Ascending aorta (tissue), 2 donors: ENCODE data around the gene OSBPL10. TPM values are rescaled to one million over a fixed set of nuclear protein-coding genes. Genes with fewer than 3 reads are reported as not detected.
"Not testable (repeated sequence)": the region's sequence is repeated elsewhere in the genome, so short reads cannot be mapped to it uniquely, and the experiment has no call there.

ENCODE experiments used
- DNase-seq, 2 donors: peaks; one replicate each; pipeline ENCODE4 v3.0.0-alpha.2; 2019; ENCODE audit warnings: low spot score in 2 of 2
- H3K27ac ChIP-seq, 2 donors: fragments of 200-600 bp; sonication (generic); one replicate each; pipeline ENCODE4 v1.5.1; 2016 to 2017; ENCODE audit warnings: mild to moderate bottlenecking in 1 of 2
- H3K27me3 ChIP-seq: fragments of 200-600 bp; sonication (generic); one replicate; pipeline ENCODE4 v1.5.1; 2017
- H3K36me3 ChIP-seq, 2 donors: fragments of 200-600 bp; sonication (generic); one replicate each; pipeline ENCODE4 v1.5.1; 2016
- H3K4me1 ChIP-seq, 2 donors: fragments of 200-600 bp; sonication (generic); one replicate each; pipeline ENCODE4 v1.5.1; 2016 to 2017; ENCODE audit warnings: mild to moderate bottlenecking in 1 of 2
- H3K4me3 ChIP-seq, 2 donors: fragments of 200-600 bp; sonication (generic); one replicate each; pipeline ENCODE4 v1.5.1; 2016 to 2017; ENCODE audit warnings: mild to moderate bottlenecking in 1 of 2
- H3K9me3 ChIP-seq, 2 donors: fragments of 200-600 bp; sonication (generic); one replicate each; pipeline ENCODE4 v1.5.1; 2016
- CTCF ChIP-seq, 3 experiments: fragments of 200-600 bp in 2 of 3; fragments of 450-650 bp in 1 of 3; sonication (generic) in 2 of 3; IDR thresholded peaks; one replicate each; pipeline ENCODE4 v1.5.1; 2016 to 2019; ENCODE audit warnings: antibody characterized with exemption in 3 of 3, mild to moderate bottlenecking in 1 of 3, moderate library complexity in 1 of 3
- intact Hi-C: fragments of 100-400 bp; cut with DNase I; formaldehyde crosslinking; loops from one replicate; pipeline ENCODE4 v1.15.1; 2023
- total RNA-seq: library from RNA; depleted of rRNA; stranded (reverse); fragments of >200 nt; gene quantifications from one replicate; pipeline ENCODE4 v1.1.0, GENCODE V29; 2016

The OSBPL10 gene
- total RNA-seq, 1 donor from 2014 or later = 169 TPM

GRCh38 chr3:31785286-31785685 lies 195.8 kb downstream of the OSBPL10 start:
- Histone ChIP-seq H3K27ac (no peak overlapping the region), H3K27me3 (no peaks in the 10 kb centered on the region), H3K4me1 (no peaks in the 10 kb centered on the region), H3K36me3 (no peaks in the 10 kb centered on the region), H3K4me3 (no peak overlapping the region), H3K9me3 (no peaks in the 10 kb centered on the region)
- DNase-seq = no peak
- no peak for TF ChIP-seq CTCF (IDR thresholded peaks at IDR 0.05)
- intact Hi-C loops = no loop called here

GRCh38 chr3:31783851-31784250 lies 197.2 kb downstream of the OSBPL10 start:
- H3K27me3 ChIP-seq, H3K36me3 ChIP-seq, DNase-seq, H3K27ac ChIP-seq, H3K4me3 ChIP-seq, intact Hi-C loops, H3K4me1 ChIP-seq, H3K9me3 ChIP-seq: not testable (repeated sequence)

- H3K27ac ChIP-seq, H3K4me3 ChIP-seq, H3K27me3 ChIP-seq, intact Hi-C loops, H3K9me3 ChIP-seq, DNase-seq, H3K36me3 ChIP-seq, H3K4me1 ChIP-seq: not testable (repeated sequence)
Observed at GRCh38 chr3:31782306-31782705, 198.8 kb downstream of the OSBPL10 start.

GRCh38 chr3:31779514-31779913 lies 201.5 kb downstream of the OSBPL10 start:
- Histone ChIP-seq H3K9me3 (no peaks in the 10 kb centered on the region), H3K27ac (no peak overlapping the region), H3K4me1 (no peaks in the 10 kb centered on the region), H3K27me3 (no peaks in the 10 kb centered on the region), H3K36me3 (no peaks in the 10 kb centered on the region), H3K4me3 (no peak overlapping the region)
- intact Hi-C loops = no loop called here
- no peak for TF ChIP-seq CTCF (IDR thresholded peaks at IDR 0.05)
- no peak for DNase-seq

GRCh38 chr3:31777887-31778286 lies 203.2 kb downstream of the OSBPL10 start:
- intact Hi-C loops = no loop called here
- no peaks in the 10 kb centered on the region for H3K27me3 ChIP-seq
- H3K4me3 ChIP-seq = no peak overlapping the region
- DNase-seq = no peak
- H3K27ac ChIP-seq = no peak overlapping the region
- TF ChIP-seq CTCF (IDR thresholded peaks at IDR 0.05) = no peak
- H3K36me3 ChIP-seq = no peaks in the 10 kb centered on the region
- H3K4me1 ChIP-seq = no peaks in the 10 kb centered on the region
- no peaks in the 10 kb centered on the region for H3K9me3 ChIP-seq

GRCh38 chr3:31777092-31777491 lies 204.0 kb downstream of the OSBPL10 start:
- no peaks in the 10 kb centered on the region for H3K27me3 ChIP-seq
- H3K4me3 ChIP-seq = no peak overlapping the region
- TF ChIP-seq CTCF (IDR thresholded peaks at IDR 0.05) = no peak
- H3K4me1 ChIP-seq = no peaks in the 10 kb centered on the region
- H3K36me3 ChIP-seq = no peaks in the 10 kb centered on the region
- no peak overlapping the region for H3K27ac ChIP-seq
- intact Hi-C loops = no loop called here
- H3K9me3 ChIP-seq = no peaks in the 10 kb centered on the region
- DNase-seq = no peak

GRCh38 chr3:31776016-31776415 lies 205.0 kb downstream of the OSBPL10 start:
- TF ChIP-seq CTCF (IDR thresholded peaks at IDR 0.05) = no peak
- H3K4me3 ChIP-seq = no peak overlapping the region
- H3K9me3 ChIP-seq = no peaks in the 10 kb centered on the region
- no peak for DNase-seq
- intact Hi-C loops = no loop called here
- no peak overlapping the region for H3K27ac ChIP-seq
- H3K4me1 ChIP-seq = no peaks in the 10 kb centered on the region
- no peaks in the 10 kb centered on the region for H3K27me3 ChIP-seq
- H3K36me3 ChIP-seq = no peaks in the 10 kb centered on the region
